Pons (tissue), 1 donor: Measurements from ENCODE around the gene ATP9B.
A peak's percentile ranks its signal among the peaks of the same experiment; 100 is the strongest.

Experiments used
- DNase-seq: peaks from one replicate; pipeline ENCODE4 v3.0.0-alpha.2; 2016; ENCODE audit warnings: low spot score

Gene ATP9B

DNA sequence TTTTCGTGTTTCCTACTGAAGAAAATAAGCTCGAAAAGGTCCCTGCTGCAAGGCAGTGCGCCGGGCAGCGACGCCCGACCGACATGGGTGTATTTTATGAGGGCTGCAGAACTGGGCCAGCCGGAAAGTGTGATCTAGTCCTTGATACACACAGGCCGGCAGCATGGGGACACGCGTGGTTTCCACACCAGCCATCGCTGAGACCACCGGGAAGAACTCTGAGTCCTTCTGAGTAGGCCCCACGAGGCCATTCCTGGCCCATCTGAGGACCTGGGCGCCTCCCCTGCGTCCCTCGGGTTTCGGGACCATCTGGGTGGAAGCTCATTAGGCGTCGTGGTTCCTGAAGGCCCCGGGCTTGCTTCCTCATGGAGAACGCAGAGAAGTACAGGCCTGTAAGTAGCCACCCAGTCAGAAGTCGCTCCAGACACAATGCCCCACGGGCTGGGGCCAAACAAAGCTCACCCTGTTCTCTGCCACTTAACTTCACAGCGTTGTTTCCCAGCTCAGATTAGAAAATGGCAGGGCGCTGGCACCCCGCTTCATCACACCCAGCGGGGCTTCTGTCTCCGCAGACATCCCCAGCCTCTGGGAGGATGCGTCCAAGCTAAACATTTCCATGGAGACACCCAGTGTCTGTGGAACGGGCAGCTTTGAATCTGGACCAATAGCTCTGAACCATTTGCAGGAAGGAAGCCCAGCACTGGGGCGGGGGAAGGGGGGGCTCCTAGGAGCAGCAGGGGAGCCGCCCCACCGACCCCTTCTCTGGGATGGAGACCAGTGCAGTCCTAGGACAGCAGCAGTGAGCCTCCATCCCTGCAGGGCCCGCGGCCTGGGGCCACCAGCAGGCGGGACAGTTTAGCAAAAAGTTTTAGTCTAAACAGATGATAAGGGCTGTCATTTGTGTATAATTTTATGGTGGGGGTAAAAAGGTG, 328.9 kb downstream of the ATP9B start:
- DNase-seq = peak; percentile 68

DNA sequence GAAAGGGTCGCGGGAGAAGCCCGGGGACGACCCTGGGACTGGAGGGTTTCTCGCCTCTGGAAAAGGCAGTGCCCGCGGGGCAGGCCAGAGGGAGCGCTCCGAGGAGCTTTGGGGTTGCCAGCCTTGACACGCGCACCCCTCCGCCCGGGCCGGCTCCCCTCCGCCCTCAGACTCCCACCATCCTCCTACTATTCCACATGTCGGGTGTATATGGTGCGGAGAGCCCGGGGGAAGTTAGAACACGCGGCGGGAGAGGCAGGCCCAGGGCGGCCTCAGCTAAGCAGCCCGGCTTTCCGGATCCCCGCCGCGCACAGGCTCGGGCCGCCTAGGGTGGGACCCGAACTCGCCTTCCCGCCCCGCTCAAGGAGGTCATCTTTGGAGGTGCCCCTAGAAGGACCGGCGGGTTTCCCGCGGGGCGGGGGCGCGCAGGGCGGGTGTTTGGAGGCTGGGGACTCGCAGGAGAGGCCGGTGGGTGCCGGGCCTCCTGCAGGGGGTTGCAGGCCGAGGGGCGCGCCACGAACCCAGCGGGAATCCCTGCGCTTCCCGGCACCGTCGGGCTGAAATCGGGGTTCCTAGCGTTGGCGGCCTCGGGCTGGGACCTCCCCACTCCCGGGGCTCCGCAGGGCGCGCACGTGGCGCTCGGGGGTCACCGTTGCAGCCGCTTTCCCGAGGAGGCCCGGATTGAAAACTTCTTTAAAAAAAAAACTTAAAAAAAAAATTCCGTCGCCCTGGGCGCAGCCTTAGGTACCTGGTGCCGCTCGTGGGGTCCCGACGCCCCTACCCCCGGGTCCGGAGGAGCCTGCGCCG, 330.3 kb downstream of the ATP9B start:
- no peak for DNase-seq

DNA sequence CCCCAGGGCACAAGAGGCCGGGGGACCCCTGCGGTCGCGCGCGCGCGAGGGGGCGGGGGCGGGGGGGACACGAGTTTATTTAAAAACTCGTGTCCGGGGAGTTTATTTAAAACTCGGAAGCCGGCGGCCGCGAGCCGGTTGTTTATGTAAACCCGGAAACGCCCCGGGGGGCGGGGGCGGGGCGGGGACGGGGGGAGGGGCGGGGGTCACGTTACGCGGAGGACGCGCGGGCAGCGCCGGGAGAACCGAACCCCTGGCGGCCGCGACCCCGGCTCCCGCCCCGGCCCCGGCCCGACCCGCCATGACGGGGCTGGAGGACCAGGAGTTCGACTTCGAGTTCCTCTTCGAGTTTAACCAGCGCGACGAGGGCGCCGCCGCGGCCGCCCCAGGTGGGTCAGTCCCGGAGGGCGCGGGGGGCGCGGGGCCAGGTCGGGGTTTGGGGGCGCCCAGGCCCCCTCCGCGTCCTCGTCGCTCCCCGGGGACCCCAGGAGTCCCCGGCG, 330.9 kb downstream of the ATP9B start:
- DNase-seq = no peak

- DNase-seq = no peak
These were observed 331.6 kb downstream of the ATP9B start for GRCh38 chr18:79400591-79401381.

- DNase-seq = no peak
These were observed 332.5 kb downstream of the ATP9B start for GRCh38 chr18:79401494-79402208.

GRCh38 chr18:79402209-79402576, 333.0 kb downstream of the ATP9B start:
- no peak for DNase-seq

DNA sequence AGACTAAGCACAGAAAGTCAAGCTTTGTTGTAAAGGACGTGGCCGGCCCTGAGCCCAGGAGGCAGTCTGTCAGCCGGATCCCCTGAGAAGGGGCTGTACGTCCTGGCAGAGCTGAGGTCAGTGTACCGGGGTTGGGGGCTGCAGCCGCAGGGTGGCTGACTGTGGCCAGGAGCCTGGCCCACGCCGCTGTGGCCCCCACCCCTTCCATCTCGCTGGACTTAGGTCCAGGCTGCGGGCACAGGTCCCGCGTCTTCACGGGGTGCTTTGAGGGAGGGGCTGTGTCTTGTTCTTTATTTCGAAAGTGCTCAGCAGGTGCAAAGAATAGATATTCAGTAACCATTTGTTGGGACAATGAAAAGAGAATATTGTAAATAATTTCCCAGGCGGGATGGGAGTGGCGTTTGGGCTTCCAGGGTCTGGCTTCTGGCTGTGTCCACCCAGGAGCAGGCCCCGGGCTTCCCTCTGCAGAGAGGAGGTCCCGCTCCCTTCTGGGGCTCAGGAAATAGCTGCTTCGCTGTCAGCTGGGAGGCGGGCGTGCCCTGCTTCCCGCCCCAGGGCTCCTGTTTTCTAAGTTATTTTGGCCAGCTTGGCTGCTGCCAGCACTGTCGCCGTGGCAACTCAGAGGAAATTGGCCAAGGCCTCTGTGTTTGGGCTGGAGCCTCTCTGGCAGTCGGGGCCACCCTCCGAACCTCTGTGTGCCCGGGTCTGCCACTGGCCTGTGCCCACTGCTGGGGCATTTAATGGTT, 334.0 kb downstream of the ATP9B start:
- peak; percentile 59 for DNase-seq

GRCh38 chr18:79403723-79404566, 334.8 kb downstream of the ATP9B start:
- no peak for DNase-seq

- no peak for DNase-seq
These were observed 335.3 kb downstream of the ATP9B start for GRCh38 chr18:79404567-79404910.

DNA sequence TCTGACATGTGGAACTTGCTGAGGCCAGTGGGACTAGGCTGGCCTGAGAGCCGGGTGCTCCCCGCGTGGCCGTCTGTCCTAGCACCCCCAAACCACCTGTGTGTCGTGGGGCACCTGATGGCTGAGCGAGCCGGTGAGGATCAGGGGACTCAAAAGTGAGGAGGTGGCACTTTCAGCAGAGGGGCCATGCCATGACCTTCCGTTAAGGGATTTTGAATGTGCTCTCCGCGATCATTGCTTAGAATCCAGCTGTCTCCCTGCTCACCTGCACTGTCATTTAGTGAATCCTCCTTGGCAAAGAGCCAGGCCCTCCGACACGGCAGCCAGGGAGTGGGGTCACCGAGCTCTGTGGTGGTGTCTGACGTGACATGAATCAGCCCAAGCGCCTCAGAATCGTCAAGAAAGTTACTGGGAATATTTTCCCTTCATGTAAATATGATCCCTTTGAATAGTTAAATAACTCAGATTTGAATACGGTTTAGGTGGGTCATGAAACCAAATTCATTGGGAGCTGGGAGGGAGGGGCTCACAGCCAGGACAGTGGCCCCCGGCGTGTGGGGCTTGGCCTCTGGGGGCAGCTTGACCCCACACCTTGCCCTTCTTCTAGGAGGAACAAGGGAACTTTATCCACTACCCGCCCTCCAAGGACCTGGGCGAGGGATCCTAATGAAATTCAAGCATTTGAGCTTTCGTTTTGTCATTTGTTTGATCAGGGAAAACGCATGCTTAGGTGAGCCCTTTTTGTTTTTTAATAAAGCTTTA, 336.0 kb downstream of the ATP9B start:
- DNase-seq = no peak

GRCh38 chr18:79405781-79406575, 336.8 kb downstream of the ATP9B start:
- DNase-seq = peak; percentile 74

- no peak for DNase-seq
These were observed 337.5 kb downstream of the ATP9B start for GRCh38 chr18:79406708-79407107.

DNA sequence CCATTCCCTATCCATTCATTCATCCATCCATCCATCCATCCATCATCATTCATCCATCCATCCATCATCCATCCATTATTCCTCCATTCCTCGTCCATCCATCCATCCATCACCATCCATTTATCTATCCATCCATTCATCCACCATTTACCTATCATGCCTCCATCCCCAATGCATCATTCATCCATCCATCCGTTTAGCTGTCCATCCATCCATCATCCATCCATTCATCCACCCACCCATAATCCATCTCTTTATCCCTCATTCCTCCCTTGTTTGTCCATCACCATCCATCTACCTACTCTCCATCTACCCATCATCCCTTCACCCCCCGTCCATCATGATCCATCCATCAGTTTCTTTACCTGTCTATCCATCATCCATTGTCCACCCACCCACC, 340.1 kb downstream of the ATP9B start:
- no peak for DNase-seq

- no peak for DNase-seq
These were observed 341.0 kb downstream of the ATP9B start for GRCh38 chr18:79410171-79410641.

DNA sequence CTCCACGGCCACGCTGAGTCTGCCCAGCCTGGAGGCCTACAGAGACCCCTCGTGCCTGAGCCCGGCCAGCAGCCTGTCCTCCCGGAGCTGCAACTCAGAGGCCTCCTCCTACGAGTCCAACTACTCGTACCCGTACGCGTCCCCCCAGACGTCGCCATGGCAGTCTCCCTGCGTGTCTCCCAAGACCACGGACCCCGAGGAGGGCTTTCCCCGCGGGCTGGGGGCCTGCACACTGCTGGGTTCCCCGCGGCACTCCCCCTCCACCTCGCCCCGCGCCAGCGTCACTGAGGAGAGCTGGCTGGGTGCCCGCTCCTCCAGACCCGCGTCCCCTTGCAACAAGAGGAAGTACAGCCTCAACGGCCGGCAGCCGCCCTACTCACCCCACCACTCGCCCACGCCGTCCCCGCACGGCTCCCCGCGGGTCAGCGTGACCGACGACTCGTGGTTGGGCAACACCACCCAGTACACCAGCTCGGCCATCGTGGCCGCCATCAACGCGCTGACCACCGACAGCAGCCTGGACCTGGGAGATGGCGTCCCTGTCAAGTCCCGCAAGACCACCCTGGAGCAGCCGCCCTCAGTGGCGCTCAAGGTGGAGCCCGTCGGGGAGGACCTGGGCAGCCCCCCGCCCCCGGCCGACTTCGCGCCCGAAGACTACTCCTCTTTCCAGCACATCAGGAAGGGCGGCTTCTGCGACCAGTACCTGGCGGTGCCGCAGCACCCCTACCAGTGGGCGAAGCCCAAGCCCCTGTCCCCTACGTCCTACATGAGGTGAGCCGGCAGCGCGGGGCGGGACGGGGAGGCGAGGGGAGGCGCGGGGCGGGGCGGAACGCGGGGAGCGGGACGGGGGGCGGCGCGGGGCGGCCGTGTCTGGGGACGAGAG, 341.8 kb downstream of the ATP9B start:
- DNase-seq = no peak

DNA sequence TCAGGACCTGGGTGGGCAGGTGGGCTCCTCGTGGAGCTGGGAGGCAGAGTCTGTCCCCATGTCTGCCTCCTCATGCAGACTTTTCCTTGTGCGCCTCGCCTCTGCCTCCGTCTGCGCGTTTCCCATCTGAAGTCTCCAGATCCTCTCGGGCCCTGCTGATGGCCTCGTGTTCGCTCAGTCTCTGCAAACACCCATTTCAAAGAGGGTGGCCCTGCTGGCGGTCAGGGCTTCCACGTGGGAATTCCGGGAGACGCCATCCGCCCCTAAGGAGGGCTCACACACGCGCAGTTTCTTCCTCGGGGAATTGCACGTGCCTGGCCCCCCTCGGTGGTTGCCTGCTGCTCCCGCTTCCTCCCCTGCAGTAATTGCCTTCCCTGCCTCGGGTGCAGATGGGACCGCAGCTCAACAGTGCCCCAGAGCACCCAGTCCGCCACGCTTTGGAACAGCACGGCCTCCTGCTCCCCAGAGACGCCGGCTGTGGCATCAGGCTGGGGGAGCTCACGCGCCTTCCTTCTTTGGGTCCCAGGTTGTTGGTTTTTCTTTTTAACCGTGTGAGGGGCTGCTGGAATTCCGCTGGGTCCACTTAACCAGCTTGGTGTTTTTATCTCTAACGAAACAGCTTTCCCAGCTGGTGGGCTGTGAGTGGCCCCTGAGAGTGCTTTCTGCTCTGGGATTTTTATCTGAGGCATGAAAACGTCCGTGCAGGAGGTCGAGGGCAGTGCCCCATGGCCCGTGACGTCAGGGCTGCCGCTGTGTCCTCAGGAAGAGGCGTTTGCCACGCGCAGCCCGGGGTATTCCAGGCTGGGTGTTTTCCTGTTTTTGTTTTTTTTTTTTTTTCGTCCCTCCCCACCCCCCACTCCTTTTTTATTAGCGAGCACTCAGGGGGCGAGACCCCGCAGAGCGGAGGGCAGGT, 342.7 kb downstream of the ATP9B start:
- no peak for DNase-seq
